Mesenchymal stem cell (in vitro differentiated cells and primary cell): Measurements from ENCODE around the gene IL17RD.

ENCODE experiments used
- DNase-seq: peaks from one replicate; pipeline ENCODE4 v3.0.0-alpha.2; 2013
- H2AFZ ChIP-seq: one replicate; pipeline ENCODE4 v1.6.1; 2013; ENCODE audit warnings: low read depth, mild to moderate bottlenecking, control low read depth, inconsistent platforms, low read length, moderate library complexity
- H2AK5ac ChIP-seq: 2 replicates; pipeline ENCODE4 v1.6.1; 2013; ENCODE audit warnings: low read length, moderate library complexity, mild to moderate bottlenecking, inconsistent platforms; ENCODE audit not compliant: severe bottlenecking
- H2BK120ac ChIP-seq: one replicate; pipeline ENCODE4 v1.6.1; 2013; ENCODE audit warnings: low read depth, mild to moderate bottlenecking, inconsistent platforms, low read length, moderate library complexity
- H2BK12ac ChIP-seq, 2 experiments: one replicate each; pipeline ENCODE4 v1.6.1; 2013; ENCODE audit warnings: inconsistent platforms in 2 of 2, low read length in 2 of 2, mild to moderate bottlenecking in 2 of 2, moderate library complexity in 2 of 2, control low read depth in 1 of 2
- H2BK15ac ChIP-seq: one replicate; pipeline ENCODE4 v1.6.1; 2013; ENCODE audit warnings: mild to moderate bottlenecking, low read depth, inconsistent platforms; ENCODE audit not compliant: poor library complexity, severe bottlenecking
- H2BK5ac ChIP-seq: 2 replicates; pipeline ENCODE4 v1.6.1; 2013; ENCODE audit warnings: low read depth, mild to moderate bottlenecking, low read length, control low read depth, inconsistent platforms; ENCODE audit not compliant: poor library complexity, severe bottlenecking
- H3K14ac ChIP-seq, 2 experiments: one replicate each; pipeline ENCODE4 v1.6.1; 2013; ENCODE audit warnings: inconsistent platforms in 2 of 2, low read length in 2 of 2, control low read depth in 1 of 2, mild to moderate bottlenecking in 1 of 2, moderate library complexity in 1 of 2
- H3K18ac ChIP-seq, 2 experiments: one replicate each; pipeline ENCODE4 v1.6.1; 2013; ENCODE audit warnings: inconsistent platforms in 2 of 2, low read length in 2 of 2, control low read depth in 1 of 2, low read depth in 1 of 2, mild to moderate bottlenecking in 1 of 2
- H3K23ac ChIP-seq, 2 experiments: one replicate each; pipeline ENCODE4 v1.6.1; 2013; ENCODE audit warnings: inconsistent platforms in 2 of 2, low read length in 2 of 2, mild to moderate bottlenecking in 2 of 2, moderate library complexity in 2 of 2, control low read depth in 1 of 2
- H3K27ac ChIP-seq: 2 replicates; pipeline ENCODE4 v1.5.1; 2013; ENCODE audit warnings: mild to moderate bottlenecking, moderate library complexity, low read length, control low read depth, inconsistent platforms; ENCODE audit not compliant: poor library complexity, severe bottlenecking
- H3K27me3 ChIP-seq, 2 experiments: 2 replicates each; pipeline versions ENCODE4 v1.6.1 to v1.7.0; 2013; ENCODE audit warnings: low read length in 2 of 2, mild to moderate bottlenecking in 2 of 2, moderate library complexity in 2 of 2, control low read depth in 1 of 2, inconsistent platforms in 1 of 2; ENCODE audit not compliant: control insufficient read depth in 1 of 2, insufficient read depth in 1 of 2
- H3K36me3 ChIP-seq, 2 experiments: 2 replicates each; pipeline versions ENCODE4 v1.6.1 to v1.7.0; 2013; ENCODE audit warnings: low read length in 2 of 2, control low read depth in 1 of 2, inconsistent platforms in 1 of 2, low read depth in 1 of 2, mild to moderate bottlenecking in 1 of 2; ENCODE audit not compliant: insufficient read depth in 2 of 2, control insufficient read depth in 1 of 2
- H3K4ac ChIP-seq, 2 experiments: one replicate each; pipeline ENCODE4 v1.6.1; 2013; ENCODE audit warnings: inconsistent platforms in 2 of 2, low read length in 2 of 2, mild to moderate bottlenecking in 2 of 2, moderate library complexity in 2 of 2, control low read depth in 1 of 2, low read depth in 1 of 2
- H3K4me1 ChIP-seq: 2 replicates; pipeline ENCODE4 v1.6.1; 2013; ENCODE audit warnings: low read depth, low read length, control low read depth; ENCODE audit not compliant: control insufficient read depth, insufficient read depth
- H3K4me2 ChIP-seq: 2 replicates; pipeline ENCODE4 v1.6.1; 2013; ENCODE audit warnings: low read length, mild to moderate bottlenecking, inconsistent platforms; ENCODE audit not compliant: poor library complexity, severe bottlenecking
- H3K4me3 ChIP-seq, 2 experiments: 2 replicates each; pipeline versions ENCODE4 v1.5.1 to v1.7.0; 2013; ENCODE audit warnings: low read length in 2 of 2, mild to moderate bottlenecking in 2 of 2, control low read depth in 1 of 2, low read depth in 1 of 2; ENCODE audit not compliant: insufficient read depth in 1 of 2
- H3K79me1 ChIP-seq: replicated peaks from 2 replicates; pipeline ENCODE4 v1.6.1; 2013; ENCODE audit warnings: mild to moderate bottlenecking, control low read depth, low read length, inconsistent platforms; ENCODE audit not compliant: poor library complexity, severe bottlenecking
- H3K9ac ChIP-seq: 2 replicates; pipeline ENCODE4 v1.7.0; 2013; ENCODE audit warnings: mild to moderate bottlenecking, low read length, moderate library complexity
- H3K9me3 ChIP-seq: 2 replicates; pipeline ENCODE4 v1.7.0; 2013; ENCODE audit warnings: mild to moderate bottlenecking, low read length; ENCODE audit not compliant: control insufficient read depth
- H4K8ac ChIP-seq: one replicate; pipeline ENCODE4 v1.6.1; 2013; ENCODE audit warnings: inconsistent platforms, mild to moderate bottlenecking, low read length, moderate library complexity
- H4K91ac ChIP-seq: one replicate; pipeline ENCODE4 v1.6.1; 2013; ENCODE audit warnings: mild to moderate bottlenecking, low read length, inconsistent platforms
- WGBS: methylation state at CpG from one replicate; pipeline ENCODE4 v1.1.7; 2013; ENCODE audit warnings: mixed read lengths; 5-methylcytosine and 5-hydroxymethylcytosine counted together

IL17RD gene

DNA sequence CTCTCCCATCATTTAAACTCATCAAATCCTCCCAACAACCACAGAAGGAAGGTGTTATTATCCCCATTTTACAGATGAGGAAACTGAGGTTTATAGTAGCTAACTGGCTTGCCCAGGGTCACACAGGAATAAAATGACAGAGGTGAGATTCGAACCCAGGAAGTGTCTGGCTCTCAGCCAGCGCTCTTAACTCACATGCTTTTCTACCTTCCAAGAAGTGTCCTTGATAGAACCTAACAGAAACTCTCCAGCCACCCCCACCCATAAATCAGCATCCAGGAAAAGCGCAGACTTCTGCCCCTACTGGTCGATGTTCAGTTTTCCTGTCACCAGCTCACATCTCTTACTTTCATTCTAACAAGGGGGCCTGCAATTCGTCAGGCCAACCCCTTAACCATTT is 52.9 kb downstream of the IL17RD start:
- Histone ChIP-seq H3K4ac (no peak overlapping the region), H3K27ac (no peak overlapping the region), H3K4me3 (no peak overlapping the region), H3K9ac (no peak overlapping the region), H2BK120ac (no peak overlapping the region), H2BK12ac (no peak overlapping the region), H3K23ac (no peak overlapping the region), H2AK5ac (no peak overlapping the region), H3K79me1 (no peaks in the 10 kb centered on the region), H4K8ac (no peak overlapping the region), H3K36me3 (peaks cover 0 to 25% of the 10 kb centered on the region in 2 experiments), H3K18ac (no peak overlapping the region), H3K27me3 (no peaks in the 10 kb centered on the region), H2BK15ac (no peak overlapping the region), H3K4me2 (no peak overlapping the region), H3K9me3 (no peaks in the 10 kb centered on the region), H3K14ac (no peak overlapping the region), H2AFZ (no peak overlapping the region), H3K4me1 (no peaks in the 10 kb centered on the region), H4K91ac (no peak overlapping the region), H2BK5ac (no peak overlapping the region)
- DNase-seq, result peak; percentile 22
- WGBS, result 55% methylated on average over 4 of the region's 5 CpGs

DNA sequence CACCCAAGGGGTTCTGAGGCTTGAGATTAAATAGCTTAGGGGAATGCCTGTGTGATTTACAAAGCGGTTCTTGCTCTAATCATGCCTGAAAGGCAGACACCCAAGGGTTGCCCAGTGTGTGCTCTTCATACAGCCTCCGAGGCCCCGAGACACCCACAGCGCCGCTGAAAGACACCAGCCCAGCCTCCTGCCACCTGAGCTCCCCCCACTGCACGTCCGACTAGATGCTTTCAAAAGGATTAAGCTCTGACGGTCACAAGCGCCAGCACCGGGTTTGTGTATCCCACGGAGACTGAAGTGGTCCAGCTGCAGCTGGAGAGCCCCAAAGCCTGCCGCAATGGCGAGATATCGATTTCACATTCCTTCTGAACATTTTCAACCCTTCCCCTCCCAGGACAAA is 54.4 kb downstream of the IL17RD start:
- Histone ChIP-seq H3K9me3 (no peaks in the 10 kb centered on the region), H2BK120ac (no peak overlapping the region), H3K4ac (no peak overlapping the region), H3K4me3 (no peak overlapping the region), H2BK15ac (no peak overlapping the region), H2BK12ac (no peak overlapping the region), H2AK5ac (no peak overlapping the region), H3K79me1 (no peaks in the 10 kb centered on the region), H4K91ac (no peak overlapping the region), H3K18ac (no peak overlapping the region), H3K23ac (no peak overlapping the region), H3K27ac (no peak overlapping the region), H3K27me3 (no peaks in the 10 kb centered on the region), H4K8ac (no peak overlapping the region), H2BK5ac (no peak overlapping the region), H3K36me3 (peaks cover 0 to 28% of the 10 kb centered on the region in 2 experiments), H3K9ac (no peak overlapping the region), H3K14ac (no peak overlapping the region), H3K4me1 (no peaks in the 10 kb centered on the region), H2AFZ (no peak overlapping the region), H3K4me2 (no peak overlapping the region)
- WGBS, result 92% methylated on average over 11 of the region's 14 CpGs
- no peak for DNase-seq

DNA sequence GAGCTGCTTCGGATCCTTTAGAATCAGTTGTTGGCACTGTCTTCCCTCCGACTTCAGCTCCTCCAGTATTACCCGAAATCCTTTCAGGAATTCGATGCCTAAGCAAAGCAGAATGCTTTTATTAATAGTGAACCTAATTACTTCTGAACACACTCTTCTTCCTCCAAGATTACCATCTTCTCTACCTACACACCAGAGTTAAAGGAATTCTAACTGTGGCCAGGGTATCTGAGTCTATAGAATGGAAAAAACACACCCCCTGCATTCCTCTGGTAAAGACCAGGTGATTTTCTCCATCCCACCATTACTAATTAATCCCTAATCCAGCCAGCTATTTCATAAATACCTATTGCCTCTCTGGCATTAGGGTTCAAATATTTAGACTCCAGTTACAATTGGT is 54.9 kb downstream of the IL17RD start:
- Histone ChIP-seq H3K79me1 (no peaks in the 10 kb centered on the region), H2BK12ac (no peak overlapping the region), H3K36me3 (peaks cover 0 to 31% of the 10 kb centered on the region in 2 experiments), H3K9me3 (no peaks in the 10 kb centered on the region), H3K23ac (no peak overlapping the region), H2BK15ac (no peak overlapping the region), H3K4me3 (no peak overlapping the region), H4K91ac (no peak overlapping the region), H3K18ac (no peak overlapping the region), H3K4me1 (no peaks in the 10 kb centered on the region), H3K27me3 (no peaks in the 10 kb centered on the region), H3K27ac (no peak overlapping the region), H3K14ac (no peak overlapping the region), H2AFZ (no peak overlapping the region), H3K4me2 (no peak overlapping the region), H2BK120ac (no peak overlapping the region), H2AK5ac (no peak overlapping the region), H4K8ac (no peak overlapping the region), H3K9ac (no peak overlapping the region), H2BK5ac (no peak overlapping the region), H3K4ac (no peak overlapping the region)
- WGBS, result 94% methylated on average over 4 of the region's 4 CpGs
- no peak for DNase-seq

DNA sequence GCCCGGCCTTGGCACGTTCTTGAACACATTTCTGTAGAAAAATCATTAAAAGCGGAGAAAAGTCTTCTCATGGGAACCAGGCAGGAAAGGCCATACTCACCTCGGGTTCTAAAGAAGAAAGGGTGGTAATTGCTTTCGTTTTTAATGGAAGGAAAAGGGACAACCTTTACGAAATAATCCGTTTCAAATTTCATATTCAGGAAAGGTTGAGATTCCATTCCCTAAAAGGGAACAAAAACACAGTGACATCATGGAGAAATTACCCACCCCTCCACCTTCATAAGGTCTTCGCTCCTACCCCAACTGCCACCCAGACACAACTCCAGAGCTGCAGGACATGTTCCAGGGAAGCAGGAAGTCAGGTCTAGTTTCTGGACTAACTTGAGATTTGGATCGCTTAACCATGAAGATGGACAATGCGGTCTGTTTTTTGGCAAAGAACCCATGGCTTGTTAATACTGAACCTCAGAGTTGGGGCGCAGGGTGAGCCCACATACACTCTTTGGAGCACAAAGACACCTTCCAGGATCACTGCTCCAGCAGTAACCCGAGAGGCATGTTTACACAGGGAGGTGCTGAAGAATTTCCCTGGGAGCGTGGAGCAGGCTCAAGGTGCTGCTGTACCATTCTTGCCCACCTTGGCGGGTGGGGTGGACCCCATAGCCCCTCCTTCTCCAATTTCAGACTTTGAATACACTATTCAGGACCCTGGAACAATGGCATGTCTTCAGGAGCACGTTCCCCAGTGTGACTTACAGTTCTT is 55.5 kb downstream of the IL17RD start:
- Histone ChIP-seq H2BK12ac (no peak overlapping the region), H3K9ac (no peak overlapping the region), H3K9me3 (no peaks in the 10 kb centered on the region), H4K8ac (no peak overlapping the region), H3K4me1 (no peaks in the 10 kb centered on the region), H2BK15ac (no peak overlapping the region), H3K18ac (no peak overlapping the region), H2BK120ac (no peak overlapping the region), H2AK5ac (no peak overlapping the region), H3K4ac (no peak overlapping the region), H2AFZ (no peak overlapping the region), H3K79me1 (no peaks in the 10 kb centered on the region), H3K27ac (no peak overlapping the region), H3K4me2 (no peak overlapping the region), H2BK5ac (no peak overlapping the region), H3K23ac (no peak overlapping the region), H3K27me3 (no peaks in the 10 kb centered on the region), H3K4me3 (no peak overlapping the region), H3K36me3 (peaks cover 0 to 36% of the 10 kb centered on the region in 2 experiments), H4K91ac (no peak overlapping the region), H3K14ac (no peak overlapping the region)
- no peak for DNase-seq
- 89% methylated on average over 15 of the region's 15 CpGs for WGBS
